BLaER1 (cell line): Measurements from ENCODE around the gene PDGFD.
A peak's percentile ranks its signal among the peaks of the same experiment; 100 is the strongest.

Experiments used
- H3K27ac ChIP-seq: shearing (Covaris generic); formaldehyde crosslinking; 2 replicates; pipeline ENCODE4 v1.8.1; 2022
- H3K27me3 ChIP-seq: shearing (Covaris generic); formaldehyde crosslinking; 2 replicates; pipeline ENCODE4 v1.8.1; 2022
- H3K36me3 ChIP-seq: shearing (Covaris generic); formaldehyde crosslinking; 2 replicates; pipeline ENCODE4 v1.8.1; 2022
- H3K4me1 ChIP-seq: shearing (Covaris generic); formaldehyde crosslinking; 2 replicates; pipeline ENCODE4 v1.8.1; 2022
- H3K4me2 ChIP-seq: shearing (Covaris generic); formaldehyde crosslinking; 2 replicates; pipeline ENCODE4 v1.8.1; 2022
- H3K4me3 ChIP-seq: shearing (Covaris generic); formaldehyde crosslinking; 2 replicates; pipeline ENCODE4 v1.8.1; 2022
- H3K9ac ChIP-seq: shearing (Covaris generic); formaldehyde crosslinking; 2 replicates; pipeline ENCODE4 v1.8.1; 2022
- H3K9me3 ChIP-seq: shearing (Covaris generic); formaldehyde crosslinking; 2 replicates; pipeline ENCODE4 v1.8.1; 2022
- H4K20me1 ChIP-seq: shearing (Covaris generic); formaldehyde crosslinking; 2 replicates; pipeline ENCODE4 v1.8.1; 2022
- Cebpa-rat ChIP-seq: shearing (Covaris generic); IDR thresholded peaks from 2 replicates; pipeline ENCODE4 v1.8.1; 2022

PDGFD gene

DNA sequence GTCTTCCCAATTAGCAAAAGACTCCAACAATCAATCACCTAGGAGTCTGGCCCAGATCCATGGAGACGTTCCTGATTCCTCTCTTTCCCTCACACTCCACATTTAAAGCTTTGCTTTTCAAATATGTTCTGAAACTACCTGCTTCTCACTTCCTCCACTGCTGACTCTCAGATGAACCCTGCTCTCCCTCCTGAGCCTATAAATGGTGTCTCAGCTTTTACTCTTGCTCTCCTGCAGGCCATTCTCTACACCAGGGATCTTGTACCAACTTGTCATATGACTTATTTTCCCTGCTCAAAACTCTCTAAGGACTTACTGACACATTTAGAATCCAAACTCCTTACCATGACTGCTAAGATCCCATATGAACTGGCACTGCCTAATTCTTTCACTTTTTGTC is 265.9 kb downstream of the PDGFD start:
- Histone ChIP-seq H3K27ac (peak overlapping the region; percentile 64), H3K4me3 (no peak overlapping the region), H4K20me1 (no peaks in the 10 kb centered on the region), H3K27me3 (no peaks in the 10 kb centered on the region), H3K9ac (no peak overlapping the region), H3K36me3 (no peaks in the 10 kb centered on the region), H3K9me3 (no peaks in the 10 kb centered on the region), H3K4me1 (peaks cover 47% of the 10 kb centered on the region), H3K4me2 (peak overlapping the region; percentile 71)
- TF ChIP-seq Cebpa-rat, result no peak

DNA sequence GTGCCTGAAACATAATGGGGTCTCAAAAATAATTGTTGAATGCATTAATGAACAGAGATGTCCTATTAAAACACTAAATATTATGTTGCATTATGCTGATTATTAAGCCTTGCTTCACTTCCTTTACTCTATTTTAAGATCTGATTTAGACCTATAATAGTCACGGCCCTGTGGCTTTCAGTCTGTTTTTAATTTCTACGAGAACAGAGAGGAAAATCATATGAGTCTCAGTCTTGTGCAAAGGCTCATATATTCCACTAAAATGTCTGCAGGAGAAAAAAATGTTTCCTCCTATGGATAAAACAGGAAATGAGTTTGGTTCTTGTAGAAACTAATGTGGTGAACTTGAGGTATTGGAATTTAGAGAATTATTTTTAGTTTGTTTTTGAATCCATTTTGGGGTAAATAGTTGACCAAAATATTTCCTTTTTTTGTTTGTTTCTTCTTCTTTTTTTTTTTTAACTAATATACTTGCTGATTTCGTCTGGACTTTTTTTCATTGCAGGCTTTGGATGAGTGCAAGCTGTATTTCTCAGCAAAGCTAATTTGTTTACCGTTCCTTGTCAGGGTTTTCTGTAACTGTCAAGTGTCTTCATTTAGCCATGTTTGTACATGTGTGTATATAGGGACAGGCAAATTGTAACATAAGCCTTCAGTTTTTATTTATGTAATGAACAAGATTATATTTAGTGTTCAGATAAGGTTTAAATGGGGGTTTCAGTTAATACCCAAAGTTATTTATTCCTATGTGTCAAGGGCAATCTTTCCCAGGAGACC is 266.6 kb downstream of the PDGFD start:
- no peak overlapping the region for H3K9ac ChIP-seq
- no peak overlapping the region for H3K4me3 ChIP-seq
- peak overlapping the region; percentile 71 for H3K4me2 ChIP-seq

DNA sequence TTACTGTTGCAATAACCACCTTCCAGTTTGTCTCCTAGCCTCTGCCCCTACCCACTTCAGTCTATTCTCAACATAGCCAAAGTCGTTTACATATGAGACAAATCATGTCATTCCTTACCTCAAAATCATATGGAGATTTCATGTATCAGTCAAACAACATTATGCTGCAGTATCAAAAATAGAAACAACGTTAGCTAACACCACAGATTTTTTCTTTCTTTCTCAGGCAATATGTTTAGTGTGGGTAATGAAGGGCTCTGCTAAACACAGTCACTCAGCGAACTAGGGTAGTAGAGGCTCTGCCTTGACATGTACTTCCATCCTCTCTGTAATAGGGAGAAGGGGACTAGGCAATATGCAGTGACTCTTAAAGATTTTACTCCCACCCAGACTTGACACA is 268.8 kb downstream of the PDGFD start:
- H3K4me1 ChIP-seq, result peaks cover 46% of the 10 kb centered on the region
- no peak overlapping the region for H3K27ac ChIP-seq
- H3K36me3 ChIP-seq, result no peaks in the 10 kb centered on the region
- H3K9ac ChIP-seq, result no peak overlapping the region
- TF ChIP-seq Cebpa-rat, result no peak
- H3K9me3 ChIP-seq, result peaks cover 4% of the 10 kb centered on the region
- H3K27me3 ChIP-seq, result no peaks in the 10 kb centered on the region
- H3K4me3 ChIP-seq, result no peak overlapping the region
- no peaks in the 10 kb centered on the region for H4K20me1 ChIP-seq
- H3K4me2 ChIP-seq, result peak overlapping the region; percentile 13; the same call in 1 of the 2 replicates

More for the DNA sequence above, 266.6 kb downstream of the PDGFD start:
- Histone ChIP-seq H4K20me1 (no peaks in the 10 kb centered on the region), H3K36me3 (no peaks in the 10 kb centered on the region), H3K27me3 (no peaks in the 10 kb centered on the region), H3K27ac (peak overlapping the region; percentile 64), H3K4me1 (peaks cover 46% of the 10 kb centered on the region), H3K9me3 (no peaks in the 10 kb centered on the region)
- no peak for TF ChIP-seq Cebpa-rat

DNA sequence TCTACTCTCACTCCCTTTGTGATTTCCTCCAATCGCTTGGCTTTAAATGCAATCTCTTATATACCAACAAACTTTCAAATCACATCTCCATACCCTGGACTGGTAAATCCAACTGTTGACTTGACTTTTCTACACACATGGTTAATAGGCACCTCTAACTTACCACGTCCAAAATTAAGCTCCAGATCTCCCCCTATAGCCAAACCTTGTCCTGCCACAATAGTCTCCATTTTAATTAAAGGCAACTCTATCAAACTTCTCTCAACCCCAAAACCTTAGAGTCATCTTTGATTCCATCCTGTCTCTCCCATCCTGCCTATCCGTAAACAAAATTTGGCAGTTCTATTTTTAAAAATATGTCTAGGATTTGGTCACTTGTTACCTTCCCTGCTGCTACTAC is 269.3 kb downstream of the PDGFD start:
- no peak for TF ChIP-seq Cebpa-rat
- H3K4me1 ChIP-seq, result peaks cover 46% of the 10 kb centered on the region
- no peaks in the 10 kb centered on the region for H3K36me3 ChIP-seq
- no peak overlapping the region for H3K4me3 ChIP-seq
- H3K9ac ChIP-seq, result no peak overlapping the region
- no peak overlapping the region for H3K4me2 ChIP-seq
- peaks cover 8% of the 10 kb centered on the region for H3K9me3 ChIP-seq
- H3K27ac ChIP-seq, result no peak overlapping the region
- no peaks in the 10 kb centered on the region for H4K20me1 ChIP-seq
- no peaks in the 10 kb centered on the region for H3K27me3 ChIP-seq

DNA sequence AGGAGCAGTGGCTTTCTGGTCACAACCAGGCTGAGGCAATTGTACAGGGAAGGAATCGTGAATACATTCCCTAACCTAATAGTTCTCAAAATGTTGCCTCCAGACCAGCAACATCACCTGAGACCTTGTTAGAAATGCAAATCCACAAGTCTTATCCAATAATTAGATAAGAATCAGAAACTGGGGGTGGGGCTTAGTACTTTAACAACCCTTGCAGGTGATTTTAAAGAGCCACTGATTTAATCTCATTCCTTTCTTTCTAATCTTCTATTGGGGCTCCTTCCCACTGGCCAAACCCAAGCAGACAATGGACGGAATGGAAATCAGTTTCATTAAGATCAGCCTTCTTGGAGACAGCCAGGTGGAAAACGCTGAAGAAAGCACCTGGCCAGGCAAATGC is 269.9 kb downstream of the PDGFD start:
- Histone ChIP-seq H3K36me3 (no peaks in the 10 kb centered on the region), H3K4me1 (peaks cover 40% of the 10 kb centered on the region), H3K4me3 (no peak overlapping the region), H3K9ac (no peak overlapping the region), H3K27ac (no peak overlapping the region), H3K27me3 (no peaks in the 10 kb centered on the region), H4K20me1 (no peaks in the 10 kb centered on the region), H3K9me3 (peaks cover 8% of the 10 kb centered on the region), H3K4me2 (no peak overlapping the region)
- no peak for TF ChIP-seq Cebpa-rat

DNA sequence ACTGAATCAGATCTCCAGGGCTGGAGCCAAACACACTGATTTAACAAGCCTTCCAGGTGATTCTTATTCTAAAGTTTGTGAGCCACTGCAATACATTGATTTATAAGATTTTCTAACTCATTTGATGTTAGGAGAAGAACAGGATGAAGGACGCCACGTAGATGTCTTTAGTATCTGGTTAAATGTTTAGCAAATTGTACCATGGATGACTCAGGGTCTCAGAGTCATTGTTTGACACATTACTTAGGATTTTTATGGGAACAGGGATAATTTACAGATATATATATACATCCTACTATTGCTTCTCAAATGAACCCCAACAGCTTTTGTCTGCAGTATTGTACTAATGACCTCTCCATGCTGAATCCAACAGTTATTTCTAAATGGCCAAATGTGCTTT is 270.6 kb downstream of the PDGFD start:
- no peak overlapping the region for H3K4me2 ChIP-seq
- H3K36me3 ChIP-seq, result no peaks in the 10 kb centered on the region
- H3K27me3 ChIP-seq, result no peaks in the 10 kb centered on the region
- no peak overlapping the region for H3K9ac ChIP-seq
- H4K20me1 ChIP-seq, result no peaks in the 10 kb centered on the region
- H3K4me3 ChIP-seq, result no peak overlapping the region
- TF ChIP-seq Cebpa-rat, result no peak
- H3K27ac ChIP-seq, result no peak overlapping the region
- H3K4me1 ChIP-seq, result peaks cover 33% of the 10 kb centered on the region
- peaks cover 8% of the 10 kb centered on the region for H3K9me3 ChIP-seq

DNA sequence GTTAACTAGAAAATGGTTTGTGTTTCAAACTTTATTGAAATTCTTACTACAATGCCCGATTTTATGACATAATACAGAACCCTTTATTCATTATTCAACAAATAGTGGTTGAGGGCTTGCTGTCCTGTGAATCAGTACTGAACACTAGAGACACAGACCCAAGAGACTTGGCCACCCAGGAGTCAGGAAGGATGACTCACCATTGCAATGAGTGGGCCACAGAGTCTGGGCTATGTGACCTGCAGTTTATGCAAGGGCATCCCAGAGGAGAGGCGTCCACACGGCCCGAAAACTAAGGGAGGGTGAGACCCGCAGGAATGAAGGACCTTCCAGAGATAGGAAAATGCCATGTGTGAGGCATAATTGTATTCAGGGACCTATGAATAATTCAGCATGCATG is 271.3 kb downstream of the PDGFD start:
- Histone ChIP-seq H3K4me3 (no peak overlapping the region), H3K9me3 (peaks cover 8% of the 10 kb centered on the region), H3K27ac (no peak overlapping the region), H3K27me3 (no peaks in the 10 kb centered on the region), H3K4me1 (peaks cover 32% of the 10 kb centered on the region), H3K36me3 (no peaks in the 10 kb centered on the region), H3K9ac (no peak overlapping the region), H4K20me1 (no peaks in the 10 kb centered on the region), H3K4me2 (no peak overlapping the region)
- TF ChIP-seq Cebpa-rat, result no peak

DNA sequence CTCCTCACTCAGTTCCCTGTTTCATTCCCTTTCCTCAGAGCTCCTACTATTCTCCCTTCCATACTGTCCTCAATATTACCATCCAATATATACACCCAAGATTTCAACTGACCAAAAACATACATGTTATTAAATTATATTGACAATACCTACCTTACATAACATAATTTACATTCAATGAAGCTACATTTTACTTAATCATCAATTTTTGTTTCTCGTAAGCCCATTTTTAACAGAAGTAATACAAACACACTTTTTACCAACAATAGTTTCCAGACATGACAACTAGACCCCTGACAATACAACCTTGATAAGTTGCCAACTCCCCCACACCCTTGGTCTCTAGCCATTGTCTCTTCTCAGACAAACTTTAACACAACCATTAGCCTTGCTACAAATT is 273.3 kb downstream of the PDGFD start:
- Histone ChIP-seq H4K20me1 (no peaks in the 10 kb centered on the region), H3K4me1 (peaks cover 35% of the 10 kb centered on the region), H3K4me2 (no peak overlapping the region), H3K9me3 (peaks cover 8% of the 10 kb centered on the region), H3K36me3 (no peaks in the 10 kb centered on the region), H3K9ac (no peak overlapping the region), H3K27ac (no peak overlapping the region), H3K4me3 (no peak overlapping the region), H3K27me3 (no peaks in the 10 kb centered on the region)
- no peak for TF ChIP-seq Cebpa-rat

DNA sequence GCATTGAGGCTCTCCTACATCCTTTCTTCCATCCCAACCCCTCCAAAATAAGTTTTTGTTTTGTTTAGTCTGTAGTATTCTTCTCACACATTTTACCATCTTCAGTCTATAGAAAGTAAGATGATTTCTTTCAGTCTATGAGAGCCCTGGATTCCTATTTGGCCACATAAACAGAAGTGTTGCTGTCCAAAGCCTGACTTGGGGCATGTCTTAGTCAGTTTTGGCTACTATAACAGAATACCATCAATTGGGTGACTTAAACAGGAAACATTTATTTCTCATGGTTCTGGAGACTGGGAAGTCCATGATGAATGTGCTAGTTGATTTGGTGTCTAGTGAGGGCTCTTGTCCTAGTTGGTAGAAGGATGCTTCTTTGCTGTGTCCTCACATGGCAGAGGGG is 274.3 kb downstream of the PDGFD start:
- no peaks in the 10 kb centered on the region for H3K27me3 ChIP-seq
- H3K4me2 ChIP-seq, result no peak overlapping the region
- H3K4me3 ChIP-seq, result no peak overlapping the region
- no peak overlapping the region for H3K27ac ChIP-seq
- H3K36me3 ChIP-seq, result no peaks in the 10 kb centered on the region
- no peak for TF ChIP-seq Cebpa-rat
- H3K9me3 ChIP-seq, result peaks cover 8% of the 10 kb centered on the region
- H4K20me1 ChIP-seq, result no peaks in the 10 kb centered on the region
- no peak overlapping the region for H3K9ac ChIP-seq
- peaks cover 34% of the 10 kb centered on the region for H3K4me1 ChIP-seq

DNA sequence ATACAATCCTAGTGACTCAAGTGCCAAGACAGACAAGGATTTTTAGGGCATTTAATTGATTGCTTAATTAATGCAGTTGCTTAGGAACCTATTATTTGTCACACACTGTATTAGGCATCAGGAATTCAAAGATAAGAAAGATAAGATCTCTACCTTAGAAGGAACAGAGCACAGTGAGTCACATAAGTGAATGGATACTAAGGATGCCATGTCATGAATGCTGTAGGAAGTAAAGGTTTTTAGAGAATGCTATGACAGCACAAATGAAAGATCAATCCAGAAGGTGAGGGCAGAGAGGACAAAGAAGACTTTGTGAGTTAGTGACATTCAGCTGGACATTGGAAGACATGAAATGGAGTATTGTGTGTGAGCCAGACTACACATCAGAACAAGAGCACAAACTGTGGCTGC is 275.4 kb downstream of the PDGFD start:
- Histone ChIP-seq H3K4me3 (no peak overlapping the region), H3K4me1 (peaks cover 40% of the 10 kb centered on the region), H3K4me2 (no peak overlapping the region), H3K27ac (no peak overlapping the region), H4K20me1 (no peaks in the 10 kb centered on the region), H3K9me3 (peaks cover 8% of the 10 kb centered on the region), H3K27me3 (no peaks in the 10 kb centered on the region), H3K36me3 (no peaks in the 10 kb centered on the region), H3K9ac (no peak overlapping the region)
- no peak for TF ChIP-seq Cebpa-rat
